B cell (primary cell): ENCODE results near the gene ACTN1.

ENCODE experiments used
- CTCF ChIP-seq: fragments of 200-600 bp; IDR thresholded peaks from one replicate; pipeline ENCODE4 v1.8.0; 2022; ENCODE audit warnings: antibody characterized with exemption, mild to moderate bottlenecking
- EZH2 ChIP-seq: IDR thresholded peaks from 2 replicates; pipeline ENCODE4 v1.6.1; 2012; ENCODE audit warnings: borderline replicate concordance, low read depth, mild to moderate bottlenecking, moderate library complexity, low read length; ENCODE audit not compliant: insufficient read depth, poor library complexity, severe bottlenecking

- TF ChIP-seq CTCF: no peak
- no peak for TF ChIP-seq EZH2
These were observed 31.3 kb downstream of the ACTN1 start for GRCh38 chr14:68947802-68948201.
